Kidney (tissue), 14 donors: ENCODE data around the gene HGFAC. TPM values are rescaled to one million over a fixed set of nuclear protein-coding genes. Genes with fewer than 3 reads are reported as not detected.

Experiments used
- DNase-seq, 5 donors: peaks; one replicate each; pipeline ENCODE4 v3.0.0-alpha.2; 2013 to 2020
- FAIRE-seq: peaks from 2 replicates; lab custom pipeline; 2012; peaks lifted over from hg19 to GRCh38; lab: Jason Lieb, UNC
- H3K27ac ChIP-seq, 2 donors: one replicate each; pipeline ENCODE4 v1.7.0; 2013; ENCODE audit warnings: low read depth in 2 of 2, low read length in 2 of 2, inconsistent platforms in 1 of 2
- H3K27me3 ChIP-seq: one replicate; pipeline ENCODE4 v1.7.1; 2013; ENCODE audit warnings: low read length, inconsistent platforms; ENCODE audit not compliant: control insufficient read depth, insufficient read depth
- H3K36me3 ChIP-seq, 3 donors: one replicate each; pipeline versions ENCODE4 v1.7.0 to v1.7.1; 2013; ENCODE audit warnings: low read length in 3 of 3, control low read depth in 1 of 3, inconsistent platforms in 1 of 3; ENCODE audit not compliant: insufficient read depth in 3 of 3, control insufficient read depth in 2 of 3
- H3K4me1 ChIP-seq, 3 donors: one replicate each; pipeline versions ENCODE4 v1.7.0 to v1.7.1; 2013; ENCODE audit warnings: low read length in 3 of 3, inconsistent platforms in 1 of 3, low read depth in 1 of 3; ENCODE audit not compliant: control insufficient read depth in 2 of 3, insufficient read depth in 2 of 3
- H3K4me3 ChIP-seq, 3 donors: one replicate each; pipeline versions ENCODE4 v1.7.0 to v1.8.1; 2013; ENCODE audit warnings: low read length in 3 of 3, control low read depth in 1 of 3, inconsistent platforms in 1 of 3
- H3K9ac ChIP-seq, 3 donors: one replicate each; pipeline versions ENCODE4 v1.7.0 to v1.7.1; 2013; ENCODE audit warnings: low read length in 3 of 3, control low read depth in 1 of 3, inconsistent platforms in 1 of 3
- H3K9me3 ChIP-seq, 3 donors: one replicate each; pipeline versions ENCODE4 v1.7.0 to v1.7.1; 2013; ENCODE audit warnings: low read length in 3 of 3, control low read depth in 1 of 3, inconsistent platforms in 1 of 3; ENCODE audit not compliant: control insufficient read depth in 2 of 3, insufficient read depth in 1 of 3
- CTCF ChIP-seq: IDR thresholded peaks from 3 replicates; pipeline ENCODE4 v1.5.1; 2012; ENCODE audit warnings: mild to moderate bottlenecking, moderate library complexity, borderline replicate concordance; ENCODE audit not compliant: insufficient read depth; ENCODE audit errors: extremely low read depth
- intact Hi-C: fragments of 100-400 bp; cut with DNase I; formaldehyde crosslinking; loops from one replicate; pipeline ENCODE4 v1.11.1; 2022
- polyA plus RNA-seq: library from polyadenylated mRNA; stranded (reverse); fragments of 350-450 nt; fragmentation: Illumina TruSeq; extraction: RNeasy Lipid Tissue Mini Kit (QIAGEN cat#74804); gene quantifications from one replicate; pipeline ENCODE4 v1.2.3, GENCODE V29; 2014; ENCODE audit warnings: low read depth, low replicate concordance; ENCODE audit not compliant: insufficient read depth
- total RNA-seq: library from RNA; stranded (reverse); fragmentation: NEBNext Ultra II Directional; extraction: Animal tissue kit (Norgen Biotek cat#: 25700); gene quantifications from one replicate; pipeline ENCODE4 v1.2.1, GENCODE V29; 2021
- donor health status: control.
- donor health status: control.
- donor health status: control.
- donor health status: control.
- donor health status: control.
- donor health status: DM: yes; HTN: yes; CAD: no.
- donor health status: Normal renal cell carcinoma (clear cell type).

HGFAC gene
- total and polyA plus RNA-seq, 2 donors from 2014 or later, result 0.86 to 1.6 TPM

DNA sequence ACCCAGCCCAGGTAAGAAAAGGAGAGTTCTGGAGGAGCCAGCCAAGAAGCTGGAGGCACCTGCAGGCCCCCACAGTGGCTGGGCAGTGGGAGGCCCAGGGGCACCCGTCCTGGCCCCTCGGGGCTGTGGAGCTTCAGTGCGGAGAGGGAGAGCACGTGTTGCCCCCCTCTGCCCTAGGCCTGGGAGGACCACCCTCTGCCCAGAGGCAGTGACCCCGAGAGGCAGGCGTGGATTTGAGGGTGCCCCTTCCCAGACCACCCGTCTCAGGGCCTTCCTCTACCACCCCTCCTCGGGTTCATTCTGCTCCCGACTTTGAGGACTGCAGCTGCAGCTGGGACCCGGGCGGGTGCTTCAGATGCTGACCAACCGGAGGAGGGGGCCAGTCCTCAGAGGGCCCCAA, 12.1 kb upstream of the HGFAC start:
- Histone ChIP-seq H3K27me3 (no peaks in the 10 kb centered on the region), H3K9ac (no peak overlapping the region), H3K4me3 (no peak overlapping the region), H3K27ac (no peak overlapping the region), H3K36me3 (peaks cover 0 to 8% (median 0%) of the 10 kb centered on the region in 3 donors), H3K9me3 (no peaks in the 10 kb centered on the region), H3K4me1 (no peaks in the 10 kb centered on the region)
- no peak for TF ChIP-seq CTCF
- intact Hi-C loops, result no loop called here
- no peak for FAIRE-seq
- no peak for DNase-seq

GRCh38 chr4:3430524-3430923, 11.2 kb upstream of the HGFAC start:
- FAIRE-seq (no peak), DNase-seq (peak in 1 of 5 donors; percentile 70)
- Histone ChIP-seq H3K27ac (no peak overlapping the region), H3K4me3 (no peak overlapping the region), H3K9ac (no peak overlapping the region), H3K27me3 (no peaks in the 10 kb centered on the region), H3K4me1 (no peaks in the 10 kb centered on the region), H3K9me3 (no peaks in the 10 kb centered on the region), H3K36me3 (peaks cover 0 to 3% (median 0%) of the 10 kb centered on the region in 3 donors)
- intact Hi-C loops, result no loop called here
- TF ChIP-seq CTCF, result no peak

DNA sequence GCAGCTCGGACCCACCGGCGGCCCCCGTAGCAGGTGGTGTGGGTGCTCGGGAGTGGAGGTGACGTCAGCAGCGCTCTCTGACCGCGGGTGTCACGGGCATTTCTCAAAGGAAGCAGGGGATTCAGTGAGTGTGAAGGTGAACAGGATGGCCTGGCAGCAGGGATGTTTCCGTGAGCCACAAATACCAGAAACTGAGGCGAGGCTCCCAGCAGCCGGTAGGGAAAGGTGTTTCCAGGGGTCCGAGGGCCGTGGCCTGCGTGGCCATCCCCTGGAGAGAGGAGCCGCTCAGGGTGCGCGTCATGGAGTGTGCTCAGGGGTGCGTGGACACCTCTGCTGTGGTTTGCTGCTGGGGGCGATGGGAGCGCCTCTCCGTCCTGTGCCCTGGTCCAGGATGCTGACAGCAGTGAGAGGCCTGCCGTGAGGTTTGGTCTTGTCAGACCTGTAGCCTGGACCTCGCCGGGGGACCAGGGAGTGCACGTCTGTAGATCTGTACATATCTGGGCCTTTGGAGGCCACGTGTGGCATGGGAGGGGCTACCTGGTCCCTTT, 10.2 kb upstream of the HGFAC start:
- FAIRE-seq (no peak), DNase-seq (peak in 1 of 5 donors; percentile 72)
- Histone ChIP-seq H3K9me3 (no peaks in the 10 kb centered on the region), H3K36me3 (peaks cover 0 to 3% (median 0%) of the 10 kb centered on the region in 3 donors), H3K27ac (no peak overlapping the region), H3K27me3 (no peaks in the 10 kb centered on the region), H3K9ac (no peak overlapping the region), H3K4me1 (no peaks in the 10 kb centered on the region), H3K4me3 (no peak overlapping the region)
- intact Hi-C loops, result no loop called here
- no peak for TF ChIP-seq CTCF

DNA sequence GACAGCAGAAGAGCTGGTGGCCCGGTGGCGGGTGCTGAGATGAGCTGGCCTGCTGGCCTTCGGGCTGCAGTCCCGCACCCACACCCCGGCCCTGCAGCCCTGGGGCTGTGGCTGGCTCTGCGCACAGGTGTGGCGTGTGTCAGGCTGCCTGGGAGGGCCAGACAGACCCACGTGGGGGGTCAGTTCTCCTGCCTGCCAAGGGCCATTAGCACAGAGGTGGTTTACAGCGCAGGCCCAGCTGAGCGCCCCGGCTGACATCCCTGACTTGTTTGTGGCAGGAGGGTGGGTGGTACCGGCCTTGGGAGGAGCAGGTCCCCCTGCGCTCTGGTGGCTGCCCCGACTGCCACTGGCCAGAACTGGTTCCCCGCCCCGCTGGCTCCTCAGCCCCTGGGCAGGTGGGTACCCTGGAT, 9.4 kb upstream of the HGFAC start:
- no peaks in the 10 kb centered on the region for H3K4me1 ChIP-seq
- peaks cover 0 to 3% (median 0%) of the 10 kb centered on the region in 3 donors for H3K36me3 ChIP-seq
- FAIRE-seq (no peak), DNase-seq (peak in 1 of 5 donors; percentile 75)
- H3K9ac ChIP-seq, result no peak overlapping the region
- intact Hi-C loops, result no loop called here
- TF ChIP-seq CTCF, result no peak
- H3K9me3 ChIP-seq, result no peaks in the 10 kb centered on the region
- H3K27ac ChIP-seq, result no peak overlapping the region
- no peak overlapping the region for H3K4me3 ChIP-seq
- no peaks in the 10 kb centered on the region for H3K27me3 ChIP-seq
